H1 (cell line): ENCODE results near the gene PRR5L. TPM values are rescaled to one million over a fixed set of nuclear protein-coding genes. Genes with fewer than 3 reads are reported as not detected.

Source experiments
- BCL11A ChIP-seq, 2 experiments: IDR thresholded peaks; one replicate each; pipeline ENCODE4 v1.6.1; 2011; ENCODE audit warnings: low read depth in 2 of 2, low read length in 2 of 2, mild to moderate bottlenecking in 2 of 2
- FOSL1 ChIP-seq: IDR thresholded peaks from 2 replicates; pipeline ENCODE4 v1.6.1; 2011; ENCODE audit warnings: mild to moderate bottlenecking, low read depth, low read length, moderate library complexity; ENCODE audit not compliant: insufficient read depth
- polyA plus RNA-seq, 7 experiments: library from polyadenylated mRNA; depleted of rRNA in 3 of 7; stranded (reverse) in 5 of 7; unstranded in 2 of 7; fragments of >200 nt in 5 of 7; fragments of 200-250 nt in 2 of 7; gene quantifications; 1 replicate in 5 of 7; 2 replicates in 1 of 7; 4 replicates in 1 of 7; pipeline versions ENCODE4 v1.2.1 to v1.2.3, GENCODE V29; 2011 to 2013; ENCODE audit warnings: missing spikeins in 2 of 7, mixed read lengths in 2 of 7
- total RNA-seq: library from RNA; stranded (reverse); fragmentation: NEBNext Ultra II Directional; extraction: Animal tissue kit (Norgen Biotek cat#: 25700); gene quantifications from 2 replicates; pipeline ENCODE4 v1.2.1, GENCODE V29; 2021

Gene PRR5L
- total and polyA plus RNA-seq, 2 of the 8 experiments (the other 6 are each of a cell fraction or from before 2014, with no cell fraction given): 6.6 to 10.1 TPM

- no peak for TF ChIP-seq BCL11A (IDR thresholded peaks at IDR 0.05; ENCODE audit: low read depth in 2 of 2, low read length in 2 of 2)
- TF ChIP-seq FOSL1: no peak
Observed at GRCh38 chr11:36343436-36343835, 47.3 kb downstream of the PRR5L start (continued).
